GM19455 (cell line): Measurements from ENCODE around the gene TRIM69.
"Not testable (repeated sequence)": the region's sequence is repeated elsewhere in the genome, so short reads cannot be mapped to it uniquely, and the experiment has no call there.

Experiments used
- ATAC-seq: cut with Tn5 transposase; IDR thresholded peaks from one replicate; pipeline ENCODE4 v1.9.1; 2021; ENCODE audit not compliant: unreplicated experiment

TRIM69 gene

GRCh38 chr15:44739222-44739847 is 3.0 kb downstream of the TRIM69 start:
- not testable (repeated sequence) for ATAC-seq

DNA sequence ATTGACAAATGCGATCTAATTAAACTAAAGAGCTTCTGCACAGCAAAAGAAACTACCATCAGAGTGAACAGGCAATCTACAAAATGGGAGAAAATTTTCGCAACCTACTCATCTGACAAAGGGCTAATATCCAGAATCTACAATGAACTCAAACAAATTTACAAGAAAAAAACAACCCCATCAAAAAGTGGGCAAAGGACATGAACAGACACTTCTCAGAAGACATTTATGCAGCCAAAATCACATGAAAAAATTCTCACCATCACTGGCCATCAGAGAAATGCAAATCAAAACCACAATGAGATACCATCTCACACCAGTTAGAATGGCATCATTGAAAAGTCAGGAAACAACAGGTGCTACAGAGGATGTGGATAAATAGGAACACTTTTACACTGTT is 7.1 kb downstream of the TRIM69 start:
- not testable (repeated sequence) for ATAC-seq

DNA sequence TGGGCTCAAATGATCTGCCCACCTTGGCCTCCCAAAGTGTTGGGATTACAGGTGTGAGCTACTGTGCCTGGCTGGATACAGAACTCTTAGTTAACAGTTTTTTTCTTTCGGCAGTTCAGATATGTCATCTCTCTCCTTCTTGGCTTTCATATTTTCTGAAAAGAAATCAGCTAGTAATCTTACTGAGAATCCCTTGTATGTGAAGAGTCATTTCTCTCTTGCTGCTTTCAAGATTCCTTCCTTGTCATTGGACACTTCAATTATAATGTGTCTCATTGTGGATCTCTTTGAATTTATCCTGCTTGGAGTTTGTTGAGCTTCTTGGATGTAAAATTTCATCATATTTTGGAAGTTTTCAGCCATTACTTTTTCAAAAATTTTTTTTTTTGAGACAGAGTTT is 17.0 kb downstream of the TRIM69 start:
- no peak for ATAC-seq

DNA sequence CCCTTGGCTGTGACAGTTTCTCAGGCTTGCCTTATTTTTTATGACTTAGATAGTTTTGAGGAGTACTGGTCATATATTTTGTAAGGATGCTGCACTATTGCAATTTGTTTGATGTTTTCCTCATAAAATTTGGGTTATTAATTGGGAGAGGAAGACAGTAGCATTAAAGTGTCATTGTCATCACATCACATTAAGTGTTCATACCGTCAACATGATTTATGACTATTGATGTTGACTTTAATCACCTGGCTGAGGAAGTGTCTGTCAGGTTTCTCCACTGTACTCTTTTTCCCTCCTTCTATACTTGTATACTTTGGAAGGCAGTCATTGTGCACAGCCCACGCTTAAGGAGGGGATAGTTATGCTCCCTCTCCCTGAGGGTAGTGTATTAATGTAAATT is 26.9 kb downstream of the TRIM69 start:
- no peak for ATAC-seq

DNA sequence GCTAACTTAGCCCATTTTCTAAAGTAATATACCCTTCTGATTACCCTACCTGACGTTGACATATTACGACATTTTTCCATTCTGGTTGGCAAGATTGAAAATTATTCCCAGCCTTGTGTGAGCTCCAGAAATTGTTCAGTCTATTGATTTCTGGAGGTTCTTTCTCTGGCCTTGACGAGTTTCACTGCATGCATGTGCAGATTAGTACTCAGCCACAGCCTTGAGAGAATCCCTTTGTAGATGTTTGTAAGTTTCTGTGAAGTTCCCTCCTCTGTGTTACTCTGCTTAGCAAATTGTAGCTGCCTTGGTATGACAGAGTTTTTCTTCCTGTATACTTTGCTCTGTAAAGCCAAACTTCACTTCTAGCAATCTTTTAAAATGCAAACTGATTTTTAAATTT is 27.5 kb downstream of the TRIM69 start:
- no peak for ATAC-seq

- ATAC-seq: no peak
Observed at GRCh38 chr15:44765036-44765435, 28.7 kb downstream of the TRIM69 start.

- ATAC-seq: no peak
Observed at GRCh38 chr15:44769521-44769920, 33.2 kb downstream of the TRIM69 start.

- ATAC-seq: not testable (repeated sequence)
Observed at GRCh38 chr15:44770715-44771114, 34.4 kb downstream of the TRIM69 start.

- ATAC-seq: no peak
Observed at GRCh38 chr15:44775953-44776352, 39.6 kb downstream of the TRIM69 start.

- no peak for ATAC-seq
Observed at GRCh38 chr15:44779761-44780160, 43.4 kb downstream of the TRIM69 start.

DNA sequence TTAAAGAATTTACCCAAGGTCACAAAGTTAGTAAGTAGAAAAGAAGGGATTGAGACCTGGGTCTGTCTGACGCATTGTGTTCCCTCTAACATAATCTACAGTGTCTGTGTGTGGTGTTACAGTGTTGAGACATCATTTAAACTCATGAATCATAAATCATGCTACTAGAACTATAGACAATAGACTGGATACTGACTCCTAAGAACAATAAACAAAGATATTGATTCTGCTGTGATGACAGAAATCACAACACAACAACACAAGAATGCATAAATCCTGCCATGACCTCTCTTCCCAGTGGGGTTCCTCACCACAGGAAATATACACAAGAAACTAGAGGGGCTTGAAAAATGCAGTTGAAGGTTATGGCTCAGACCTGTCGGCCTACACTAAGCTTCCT is 44.3 kb downstream of the TRIM69 start:
- ATAC-seq: no peak

GRCh38 chr15:44781128-44781810 is 44.9 kb downstream of the TRIM69 start:
- ATAC-seq: no peak

GRCh38 chr15:44782516-44782915 is 46.2 kb downstream of the TRIM69 start:
- no peak for ATAC-seq

- ATAC-seq: not testable (repeated sequence)
Observed at GRCh38 chr15:44784918-44785274, 48.6 kb downstream of the TRIM69 start.

- no peak for ATAC-seq
Observed at GRCh38 chr15:44788748-44789147, 52.4 kb downstream of the TRIM69 start.

GRCh38 chr15:44790215-44790614 is 53.9 kb downstream of the TRIM69 start:
- no peak for ATAC-seq

GRCh38 chr15:44790656-44791055 is 54.3 kb downstream of the TRIM69 start:
- ATAC-seq: no peak

DNA sequence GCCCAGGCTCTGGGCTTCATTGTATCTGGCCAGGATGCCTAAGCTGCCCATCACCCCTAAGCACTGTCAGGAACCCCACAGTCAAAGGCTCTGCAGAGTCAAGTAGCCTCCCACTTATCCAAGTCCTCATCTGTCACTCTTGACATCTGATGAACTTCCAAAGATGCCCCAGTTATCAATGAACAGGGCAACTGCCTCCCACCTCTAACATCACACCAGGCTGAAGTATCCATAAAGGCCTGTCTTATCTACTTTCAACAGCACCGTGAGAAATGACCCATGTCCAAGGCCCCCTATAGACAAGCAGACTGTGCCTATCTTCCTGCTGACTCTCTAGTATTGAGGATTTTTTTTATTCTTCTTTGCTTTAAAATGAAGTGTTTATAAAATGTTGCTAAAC is 56.4 kb downstream of the TRIM69 start:
- ATAC-seq: no peak

DNA sequence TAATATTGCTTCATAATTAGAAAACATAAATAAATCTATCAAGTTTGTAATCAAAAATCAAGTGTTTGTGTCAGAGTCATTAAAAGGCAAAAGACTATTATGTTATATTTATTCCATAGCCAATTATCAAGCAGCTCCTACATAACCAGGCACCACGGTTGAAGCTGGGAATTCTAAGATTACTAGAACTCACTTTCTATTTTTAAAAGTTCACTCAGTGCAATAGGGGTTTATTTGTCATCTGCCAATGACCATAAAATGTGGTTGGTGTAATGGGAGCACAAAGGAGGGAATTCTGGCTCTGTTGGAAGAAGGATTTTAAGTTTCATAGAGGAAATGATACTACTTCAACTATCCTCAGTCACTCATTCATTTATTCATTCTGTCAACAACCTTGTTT is 57.7 kb downstream of the TRIM69 start:
- ATAC-seq: no peak

- ATAC-seq: no peak
Observed at GRCh38 chr15:44796508-44796907, 60.2 kb downstream of the TRIM69 start.

DNA sequence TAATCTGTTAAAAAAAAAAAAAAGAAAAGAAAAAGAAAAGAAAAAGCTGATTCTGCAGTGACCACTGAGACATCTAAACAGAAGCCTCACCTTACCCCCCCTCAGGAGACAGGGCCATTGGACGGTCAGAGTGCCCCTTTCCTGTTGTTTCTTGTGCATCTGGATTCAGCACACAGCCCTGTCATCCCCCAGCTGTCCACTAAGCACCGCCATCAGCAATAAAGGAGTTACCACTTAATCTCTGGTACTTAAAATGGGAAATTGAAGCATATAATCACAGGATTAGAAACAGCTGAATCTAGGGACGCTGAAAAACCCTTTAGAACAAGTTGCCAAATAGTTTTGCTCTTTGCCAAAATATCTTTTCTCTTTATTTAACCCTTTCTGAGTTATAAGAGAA is 62.5 kb downstream of the TRIM69 start:
- ATAC-seq: no peak

DNA sequence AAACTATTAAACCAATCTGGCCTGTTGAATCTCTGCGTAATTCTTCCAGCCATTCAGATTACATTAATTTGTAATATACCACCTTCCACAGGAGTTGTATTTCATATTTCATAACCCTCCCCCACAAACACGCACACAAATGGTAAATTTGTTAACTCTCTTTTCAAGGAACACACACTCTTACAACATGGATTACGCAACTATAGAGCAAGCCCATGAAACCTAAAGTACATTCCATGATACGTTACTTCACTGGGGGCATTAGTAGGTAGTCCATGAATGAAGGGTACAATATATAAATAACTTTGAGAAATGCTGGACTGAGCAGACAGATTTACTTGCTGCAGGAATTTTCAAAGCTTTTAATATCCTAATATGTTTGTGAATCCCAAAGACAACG is 65.0 kb downstream of the TRIM69 start:
- no peak for ATAC-seq

DNA sequence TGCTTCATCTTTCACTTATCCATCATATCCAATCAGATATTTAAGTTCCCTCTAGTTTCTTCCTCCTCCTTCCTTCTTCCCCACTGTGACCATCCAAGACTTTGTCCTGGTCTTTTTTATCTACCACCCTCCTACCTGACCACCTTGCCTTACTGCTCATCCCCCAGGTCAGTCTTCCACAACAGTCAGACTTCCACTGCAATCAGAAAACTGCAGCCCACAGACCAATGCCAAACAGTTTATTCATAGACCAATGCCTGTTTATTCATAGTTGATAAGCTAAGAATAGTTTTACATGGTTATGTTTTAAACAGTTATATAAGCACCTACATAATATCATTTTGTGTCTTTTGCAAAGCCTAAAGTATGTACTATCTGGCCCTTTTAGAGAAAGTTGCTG is 65.5 kb downstream of the TRIM69 start:
- ATAC-seq: no peak
